Activated T-cell treated with anti-CD3 and anti-CD28 coated beads for 24 hours (primary cell): ENCODE measurements around the gene OCSTAMP.

Experiments used
- DNase-seq: peaks from one replicate; pipeline ENCODE4 v3.0.0-alpha.2; 2020; ENCODE audit warnings: low read depth

OCSTAMP gene

DNA sequence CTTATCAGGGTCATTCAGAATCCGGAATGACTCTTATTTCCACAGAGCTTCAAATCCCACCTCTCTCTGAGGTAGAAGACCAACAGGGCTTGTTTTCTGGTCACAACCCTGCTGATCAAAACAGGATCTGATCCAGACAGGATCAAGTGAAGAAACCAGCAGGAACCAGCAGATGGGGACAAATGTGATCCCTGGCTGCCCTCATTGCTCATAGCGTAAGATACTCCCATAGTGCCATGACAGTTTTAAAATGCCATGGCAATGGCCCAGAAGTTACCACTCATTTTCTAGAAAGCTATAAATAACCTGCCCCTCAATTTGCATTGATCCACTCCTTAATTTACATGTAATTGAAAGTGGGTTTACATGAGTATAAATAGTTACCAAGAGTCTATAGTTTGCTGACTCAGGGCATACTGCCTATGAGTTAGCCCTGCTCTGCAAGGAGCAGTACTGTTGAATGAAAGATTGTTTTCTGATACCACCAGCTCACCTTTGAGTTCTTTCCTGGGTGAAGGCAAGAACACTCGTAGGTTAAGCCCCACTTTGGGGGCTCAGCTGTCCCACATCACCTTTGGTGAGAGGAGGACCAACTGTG lies 30.9 kb downstream of the OCSTAMP start:
- no peak for DNase-seq

DNA sequence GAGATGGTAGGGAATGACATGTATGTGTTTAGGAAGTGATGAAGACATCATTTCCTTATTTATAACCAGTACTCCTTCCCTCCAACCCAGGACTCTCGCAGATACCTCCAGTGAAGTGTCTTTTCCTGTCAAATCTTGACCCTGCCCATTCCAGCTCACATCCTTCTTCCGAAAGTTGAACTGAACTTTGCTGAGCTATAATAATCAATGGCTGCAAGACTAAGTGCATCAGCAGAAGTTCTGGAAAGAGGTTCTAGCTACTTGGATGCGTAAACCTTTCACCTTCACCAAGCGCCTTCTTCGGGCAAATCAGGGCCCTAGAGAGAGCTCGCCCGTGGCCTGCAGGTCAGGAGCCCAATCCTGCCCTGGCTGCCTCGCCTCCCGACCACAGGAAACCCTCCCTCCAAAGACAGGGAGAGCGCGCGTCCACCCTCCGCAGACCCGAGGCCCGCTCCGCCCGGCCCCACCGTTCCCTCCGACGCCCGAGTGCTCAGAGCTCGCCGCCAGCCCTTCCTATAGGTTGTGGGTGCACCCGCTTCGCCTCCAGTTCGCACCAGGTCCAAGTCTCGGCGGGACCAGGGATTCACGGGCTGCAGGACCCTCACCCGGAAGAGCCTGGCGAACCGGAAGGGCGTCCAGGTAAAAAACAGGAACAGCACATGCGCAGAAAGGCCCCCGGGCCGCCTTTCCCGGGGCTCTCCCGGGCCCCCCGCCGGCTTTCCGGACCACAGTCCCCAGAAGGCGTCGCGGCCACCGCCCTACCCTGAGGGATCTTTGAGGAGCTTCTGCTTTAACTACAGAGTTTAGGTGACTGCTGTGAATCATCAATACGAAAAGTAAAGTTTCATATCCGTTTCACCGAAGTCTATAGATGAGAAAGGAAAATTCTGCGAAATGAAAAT lies 37.3 kb downstream of the OCSTAMP start, which contains the start of gene ZNF334:
Gene ZNF334, minus strand, starts transcription at position 617 of the 902 bp plus-strand sequence. CDS start 1,457 bp downstream, outside the sequence.
- DNase-seq = peak; percentile 32

GRCh38 chr20:46509523-46509922 lies 40.9 kb downstream of the OCSTAMP start:
- no peak for DNase-seq

GRCh38 chr20:46507760-46508407 lies 42.6 kb downstream of the OCSTAMP start:
- no peak for DNase-seq

- no peak for DNase-seq
Observed at GRCh38 chr20:46505506-46505905, 44.9 kb downstream of the OCSTAMP start.

DNA sequence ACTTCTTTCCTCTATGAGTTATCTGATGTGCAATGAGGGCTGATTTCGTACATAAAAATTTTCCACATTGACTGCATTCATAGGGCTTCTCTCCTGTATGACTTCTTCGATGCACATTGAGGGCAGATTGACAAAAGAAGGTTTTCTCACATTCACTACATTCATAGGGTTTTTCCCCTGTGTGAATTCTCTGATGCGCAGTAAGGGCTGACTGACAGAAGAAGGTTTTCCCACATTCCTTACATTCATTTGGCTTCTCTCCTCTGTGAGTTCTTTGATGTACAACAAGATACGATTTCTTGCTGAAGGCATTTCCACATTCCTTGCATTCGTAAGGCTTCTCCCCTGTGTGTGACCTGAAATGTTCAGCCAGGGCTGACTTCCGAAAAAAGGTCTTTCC lies 48.5 kb downstream of the OCSTAMP start:
- DNase-seq = no peak

- DNase-seq = no peak
Observed at GRCh38 chr20:46501337-46501942, 49.0 kb downstream of the OCSTAMP start.

GRCh38 chr20:46494077-46494476 lies 56.4 kb downstream of the OCSTAMP start:
- no peak for DNase-seq

DNA sequence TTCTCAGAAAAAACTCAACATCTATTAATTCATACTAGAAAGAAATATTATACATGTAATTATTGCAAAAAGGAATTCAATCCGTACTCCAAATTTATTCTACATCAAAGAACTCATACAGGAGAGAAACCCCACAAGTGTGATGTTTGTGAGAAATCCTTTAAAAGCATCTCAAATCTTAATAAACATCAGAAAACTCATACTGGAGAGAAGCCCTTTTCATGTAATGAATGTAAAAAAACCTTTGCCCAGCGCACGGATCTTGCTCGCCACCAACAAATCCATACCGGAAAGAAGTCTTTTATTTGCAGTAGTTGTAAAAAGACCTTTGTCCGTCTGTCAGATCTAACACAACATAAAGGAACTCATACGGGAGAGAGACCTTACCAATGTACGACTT lies 59.1 kb downstream of the OCSTAMP start:
- no peak for DNase-seq
